Skeletal muscle satellite cell (primary cell): ENCODE data around the gene CAMTA1.

Experiments used
- H3K27me3 ChIP-seq: 2 replicates; pipeline ENCODE4 v1.7.0; 2013; ENCODE audit warnings: low read length; ENCODE audit not compliant: control insufficient read depth, insufficient read depth
- H3K36me3 ChIP-seq: 2 replicates; pipeline ENCODE4 v1.7.0; 2013; ENCODE audit warnings: mild to moderate bottlenecking, control low read depth, low read length; ENCODE audit not compliant: insufficient read depth
- H3K4me1 ChIP-seq: 2 replicates; pipeline ENCODE4 v1.7.0; 2013; ENCODE audit warnings: low read length; ENCODE audit not compliant: control insufficient read depth, insufficient read depth
- H3K4me2 ChIP-seq: 2 replicates; pipeline ENCODE4 v1.7.0; 2013; ENCODE audit warnings: mild to moderate bottlenecking, low read length
- H3K4me3 ChIP-seq: 2 replicates; pipeline ENCODE4 v1.7.0; 2013; ENCODE audit warnings: low read length
- H3K9ac ChIP-seq: 2 replicates; pipeline ENCODE4 v1.7.0; 2013; ENCODE audit warnings: mild to moderate bottlenecking, low read depth, low read length, moderate library complexity
- H3K9me3 ChIP-seq: replicated peaks from 2 replicates; pipeline ENCODE4 v1.7.0; 2013; ENCODE audit warnings: mild to moderate bottlenecking, control low read depth, low read length

The CAMTA1 gene

GRCh38 chr1:7302873-7303272, 517.6 kb downstream of the CAMTA1 start:
- H3K9me3 ChIP-seq, result no peaks in the 10 kb centered on the region

DNA sequence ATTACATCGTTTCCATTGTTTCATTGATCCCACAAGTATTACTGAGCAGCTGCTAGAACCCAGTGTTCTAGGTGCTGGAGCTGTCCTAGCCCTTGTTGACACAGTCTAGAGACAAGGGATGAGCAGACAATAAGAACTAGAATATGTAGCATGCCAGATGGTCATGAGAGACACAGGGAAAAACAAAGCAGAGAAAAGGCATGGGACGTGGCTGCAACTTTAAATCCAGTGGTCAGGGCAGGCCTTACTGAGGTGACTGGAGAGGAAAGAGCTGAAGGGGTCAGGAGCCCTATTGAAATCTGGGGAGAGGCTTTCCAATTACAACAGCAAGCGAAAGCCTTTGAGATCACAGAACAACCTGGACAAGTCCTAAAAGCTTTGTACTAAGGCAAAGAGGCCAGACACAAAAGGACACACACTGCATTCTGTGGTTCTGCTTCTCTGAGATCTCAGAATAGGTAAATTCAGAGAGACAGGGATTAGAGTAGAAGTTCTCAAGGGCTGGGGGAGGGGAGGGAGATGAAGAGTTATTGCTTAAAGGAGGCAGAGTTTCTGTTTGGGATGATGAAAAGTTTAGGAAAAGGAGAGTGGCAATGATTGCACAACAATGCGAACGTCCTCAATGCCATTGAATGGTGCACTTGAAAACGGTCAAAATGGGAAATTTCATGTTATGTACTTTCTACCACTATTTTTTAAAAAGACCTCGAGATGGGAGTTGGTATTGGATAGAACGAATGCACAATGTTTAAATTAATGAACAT, 518.5 kb downstream of the CAMTA1 start:
- H3K9ac ChIP-seq, result no peak overlapping the region
- H3K9me3 ChIP-seq, result no peaks in the 10 kb centered on the region
- no peaks in the 10 kb centered on the region for H3K36me3 ChIP-seq
- no peaks in the 10 kb centered on the region for H3K27me3 ChIP-seq
- no peak overlapping the region for H3K4me3 ChIP-seq
- peaks cover 29% of the 10 kb centered on the region for H3K4me1 ChIP-seq
- H3K4me2 ChIP-seq, result no peak overlapping the region

More at GRCh38 chr1:7302873-7303272, 517.6 kb downstream of the CAMTA1 start:
- Histone ChIP-seq H3K36me3 (no peaks in the 10 kb centered on the region), H3K9ac (no peak overlapping the region), H3K4me3 (no peak overlapping the region), H3K27me3 (no peaks in the 10 kb centered on the region), H3K4me2 (no peak overlapping the region), H3K4me1 (peaks cover 38% of the 10 kb centered on the region)

DNA sequence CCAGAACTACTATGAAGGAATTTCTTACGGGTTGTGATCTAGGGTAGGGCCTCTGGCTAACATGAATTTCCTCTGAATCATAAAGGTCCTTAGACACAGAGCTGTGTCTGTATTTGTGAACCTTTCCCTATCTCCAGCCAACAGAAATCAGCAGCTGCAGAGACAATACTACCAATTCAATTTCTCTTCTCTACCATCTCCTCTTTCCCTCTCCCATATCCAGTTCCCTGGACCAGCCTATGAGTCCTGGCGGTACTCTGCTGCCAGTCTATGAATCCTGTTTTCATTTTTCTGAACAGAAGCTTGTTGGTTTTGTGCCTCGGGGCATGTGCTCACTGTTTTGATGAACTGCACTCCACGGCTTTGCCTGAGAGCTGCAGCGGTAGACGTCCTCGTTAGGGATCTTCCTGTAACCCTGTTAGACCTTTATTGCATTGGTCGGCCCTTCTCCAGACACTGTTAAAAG, 527.9 kb downstream of the CAMTA1 start:
- Histone ChIP-seq H3K4me3 (no peak overlapping the region), H3K4me1 (peaks cover 9% of the 10 kb centered on the region), H3K4me2 (no peak overlapping the region), H3K36me3 (no peaks in the 10 kb centered on the region), H3K27me3 (no peaks in the 10 kb centered on the region), H3K9ac (no peak overlapping the region), H3K9me3 (no peaks in the 10 kb centered on the region)

GRCh38 chr1:7313826-7314225, 528.6 kb downstream of the CAMTA1 start:
- peaks cover 9% of the 10 kb centered on the region for H3K4me1 ChIP-seq
- no peaks in the 10 kb centered on the region for H3K27me3 ChIP-seq
- no peak overlapping the region for H3K4me2 ChIP-seq
- no peak overlapping the region for H3K4me3 ChIP-seq
- no peak overlapping the region for H3K9ac ChIP-seq
- no peaks in the 10 kb centered on the region for H3K9me3 ChIP-seq
- no peaks in the 10 kb centered on the region for H3K36me3 ChIP-seq

DNA sequence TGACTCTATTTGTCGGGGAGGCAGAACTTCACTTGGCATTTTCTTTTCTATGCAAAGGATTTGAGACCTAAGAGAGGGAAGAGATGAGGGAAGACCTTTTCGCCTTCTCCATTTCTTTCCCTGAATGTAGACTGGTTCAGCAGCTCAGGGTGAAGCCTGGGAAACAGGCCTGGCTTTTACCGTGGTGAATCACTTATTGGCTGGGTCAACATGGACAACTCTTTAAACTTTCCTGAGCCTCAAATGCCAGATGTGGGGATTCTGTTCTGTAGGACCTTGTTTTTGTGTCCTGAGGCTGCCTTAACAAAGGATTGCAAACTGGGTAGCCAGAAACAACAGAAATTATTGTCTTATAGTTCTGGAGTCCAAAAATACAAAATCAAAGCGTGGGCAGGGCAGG, 530.1 kb downstream of the CAMTA1 start:
- H3K4me1 ChIP-seq, result peaks cover 9% of the 10 kb centered on the region
- H3K4me2 ChIP-seq, result no peak overlapping the region
- H3K4me3 ChIP-seq, result no peak overlapping the region
- H3K27me3 ChIP-seq, result no peaks in the 10 kb centered on the region
- no peaks in the 10 kb centered on the region for H3K36me3 ChIP-seq
- H3K9me3 ChIP-seq, result no peaks in the 10 kb centered on the region
- no peak overlapping the region for H3K9ac ChIP-seq

DNA sequence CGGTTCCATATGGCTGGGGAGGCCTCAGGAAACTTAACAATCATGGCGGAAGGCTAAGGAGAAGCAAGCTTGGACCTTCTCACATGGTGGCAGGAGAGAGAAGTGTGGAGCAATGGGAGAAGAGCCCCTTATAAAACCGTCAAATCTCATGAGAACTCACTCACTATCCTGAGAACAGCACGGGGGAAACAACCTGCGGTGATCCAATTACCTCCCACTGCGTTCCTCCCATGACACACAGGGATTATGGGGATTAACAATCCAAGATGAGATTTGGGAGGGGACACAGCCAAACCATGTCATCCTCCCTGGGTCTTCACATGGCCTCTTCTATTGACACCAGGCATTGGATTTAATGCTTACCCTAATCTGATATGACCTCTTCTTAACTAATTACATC, 530.7 kb downstream of the CAMTA1 start:
- Histone ChIP-seq H3K9ac (no peak overlapping the region), H3K4me1 (peaks cover 9% of the 10 kb centered on the region)

DNA sequence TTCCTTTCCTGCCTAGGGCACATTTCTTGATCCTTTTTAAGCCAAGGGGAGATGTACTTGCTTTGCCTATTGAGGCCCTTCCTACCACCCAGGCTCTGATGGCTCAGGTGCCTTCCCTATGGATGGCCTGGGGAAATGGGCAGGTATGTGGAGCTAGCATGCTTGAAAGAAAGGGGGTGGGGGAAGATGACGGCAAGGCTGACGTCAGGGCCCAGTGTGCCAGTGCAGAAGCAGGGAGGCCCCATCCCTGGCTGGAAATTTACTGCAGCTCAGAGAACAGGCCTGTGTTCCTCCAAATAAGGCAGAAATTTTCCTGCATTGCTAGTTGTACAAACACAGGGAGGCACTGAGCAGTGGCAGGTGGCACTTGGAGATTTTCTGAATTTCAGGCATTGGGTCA, 532.6 kb downstream of the CAMTA1 start:
- Histone ChIP-seq H3K4me2 (no peak overlapping the region), H3K4me3 (no peak overlapping the region), H3K9me3 (no peaks in the 10 kb centered on the region), H3K4me1 (peaks cover 4% of the 10 kb centered on the region), H3K9ac (no peak overlapping the region), H3K27me3 (no peaks in the 10 kb centered on the region), H3K36me3 (no peaks in the 10 kb centered on the region)

More for the DNA sequence above, 530.7 kb downstream of the CAMTA1 start:
- Histone ChIP-seq H3K9me3 (no peaks in the 10 kb centered on the region), H3K4me3 (no peak overlapping the region), H3K36me3 (no peaks in the 10 kb centered on the region), H3K4me2 (no peak overlapping the region), H3K27me3 (no peaks in the 10 kb centered on the region)

DNA sequence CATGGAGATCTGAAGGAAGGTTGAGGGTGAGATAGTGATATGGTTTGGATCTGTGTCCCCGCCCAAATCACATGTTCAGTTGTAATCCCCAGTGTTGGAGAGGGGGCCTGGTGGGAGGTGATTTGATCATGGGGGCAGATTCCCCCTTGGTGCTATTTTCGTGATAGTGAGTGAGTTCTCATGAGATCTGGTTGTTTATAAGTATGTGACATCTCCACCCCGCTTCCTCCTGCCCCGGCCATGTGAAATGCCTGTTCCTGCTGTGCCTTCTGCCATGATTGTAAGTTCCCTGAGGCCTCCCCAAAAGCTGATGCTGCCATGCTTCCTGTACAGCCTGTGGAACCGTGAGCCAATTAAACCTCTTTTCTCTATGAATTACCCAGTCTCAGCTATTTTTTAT, 533.9 kb downstream of the CAMTA1 start:
- no peaks in the 10 kb centered on the region for H3K36me3 ChIP-seq
- H3K4me3 ChIP-seq, result no peak overlapping the region
- no peaks in the 10 kb centered on the region for H3K9me3 ChIP-seq
- no peak overlapping the region for H3K9ac ChIP-seq
- H3K27me3 ChIP-seq, result no peaks in the 10 kb centered on the region
- no peaks in the 10 kb centered on the region for H3K4me1 ChIP-seq
- H3K4me2 ChIP-seq, result no peak overlapping the region

GRCh38 chr1:7320661-7321060, 535.4 kb downstream of the CAMTA1 start:
- Histone ChIP-seq H3K9ac (no peak overlapping the region), H3K4me2 (no peak overlapping the region), H3K27me3 (no peaks in the 10 kb centered on the region), H3K4me1 (no peaks in the 10 kb centered on the region), H3K36me3 (no peaks in the 10 kb centered on the region), H3K9me3 (no peaks in the 10 kb centered on the region), H3K4me3 (no peak overlapping the region)

GRCh38 chr1:7322283-7322785, 537.1 kb downstream of the CAMTA1 start:
- H3K27me3 ChIP-seq, result no peaks in the 10 kb centered on the region

DNA sequence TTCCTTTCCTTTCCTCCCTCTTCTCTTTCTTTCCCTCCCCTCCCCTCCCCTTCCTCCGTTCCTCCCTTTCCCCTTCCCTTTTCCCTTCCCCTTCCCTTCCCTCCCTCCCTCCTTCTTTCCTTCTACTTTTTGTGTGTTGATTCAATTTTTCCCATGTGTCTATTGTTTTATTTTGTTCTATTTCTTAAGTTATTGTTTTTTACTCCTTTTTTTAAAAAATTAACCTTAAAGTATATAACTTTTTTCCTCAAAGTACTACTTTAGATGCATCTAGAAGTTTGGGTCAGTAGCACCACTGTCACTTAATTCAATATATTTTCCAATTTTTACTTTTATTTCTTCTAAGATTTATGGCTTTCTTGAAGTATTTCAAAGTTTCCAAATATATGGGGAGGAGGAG, 537.7 kb downstream of the CAMTA1 start:
- H3K36me3 ChIP-seq, result no peaks in the 10 kb centered on the region
- H3K4me2 ChIP-seq, result no peak overlapping the region
- no peak overlapping the region for H3K4me3 ChIP-seq
- no peaks in the 10 kb centered on the region for H3K9me3 ChIP-seq
- no peaks in the 10 kb centered on the region for H3K27me3 ChIP-seq
- H3K4me1 ChIP-seq, result no peaks in the 10 kb centered on the region
- H3K9ac ChIP-seq, result no peak overlapping the region

More at GRCh38 chr1:7322283-7322785, 537.1 kb downstream of the CAMTA1 start:
- no peaks in the 10 kb centered on the region for H3K9me3 ChIP-seq
- H3K4me2 ChIP-seq, result no peak overlapping the region
- H3K4me3 ChIP-seq, result no peak overlapping the region
- H3K9ac ChIP-seq, result no peak overlapping the region
- H3K36me3 ChIP-seq, result no peaks in the 10 kb centered on the region
- no peaks in the 10 kb centered on the region for H3K4me1 ChIP-seq

DNA sequence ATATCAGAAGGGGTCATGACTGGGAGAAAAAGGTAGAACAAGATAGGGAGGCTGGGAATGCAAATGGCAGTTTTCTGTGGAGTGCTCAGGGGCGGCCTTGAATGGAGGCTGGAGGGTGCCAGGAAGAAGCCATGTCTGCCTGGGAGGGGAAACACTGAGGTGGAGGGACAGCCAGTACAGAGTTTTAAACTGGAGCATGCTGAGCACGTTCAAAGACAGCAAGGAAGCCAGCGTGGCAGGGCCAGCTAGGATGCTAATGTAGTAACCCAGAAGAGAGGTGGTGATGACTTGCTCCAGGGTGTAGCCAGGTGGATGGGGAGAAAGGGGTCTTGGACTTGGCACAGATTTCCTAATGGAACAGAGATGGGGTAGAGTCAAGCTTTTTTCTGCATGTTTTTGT, 540.0 kb downstream of the CAMTA1 start:
- H3K27me3 ChIP-seq, result no peaks in the 10 kb centered on the region
- H3K4me3 ChIP-seq, result no peak overlapping the region
- no peaks in the 10 kb centered on the region for H3K4me1 ChIP-seq
- H3K9ac ChIP-seq, result no peak overlapping the region
- no peaks in the 10 kb centered on the region for H3K36me3 ChIP-seq
- H3K9me3 ChIP-seq, result no peaks in the 10 kb centered on the region
- no peak overlapping the region for H3K4me2 ChIP-seq
